CD4-positive, alpha-beta T cell treated with Interleukin-15 for 1 hour (primary cell): ENCODE results near the gene IGFL2.
"Not testable (repeated sequence)": the region's sequence is repeated elsewhere in the genome, so short reads cannot be mapped to it uniquely, and the experiment has no call there.

ENCODE experiments used
- DNase-seq: peaks from one replicate; pipeline ENCODE4 v3.0.0-alpha.2; 2020

The IGFL2 gene

DNA sequence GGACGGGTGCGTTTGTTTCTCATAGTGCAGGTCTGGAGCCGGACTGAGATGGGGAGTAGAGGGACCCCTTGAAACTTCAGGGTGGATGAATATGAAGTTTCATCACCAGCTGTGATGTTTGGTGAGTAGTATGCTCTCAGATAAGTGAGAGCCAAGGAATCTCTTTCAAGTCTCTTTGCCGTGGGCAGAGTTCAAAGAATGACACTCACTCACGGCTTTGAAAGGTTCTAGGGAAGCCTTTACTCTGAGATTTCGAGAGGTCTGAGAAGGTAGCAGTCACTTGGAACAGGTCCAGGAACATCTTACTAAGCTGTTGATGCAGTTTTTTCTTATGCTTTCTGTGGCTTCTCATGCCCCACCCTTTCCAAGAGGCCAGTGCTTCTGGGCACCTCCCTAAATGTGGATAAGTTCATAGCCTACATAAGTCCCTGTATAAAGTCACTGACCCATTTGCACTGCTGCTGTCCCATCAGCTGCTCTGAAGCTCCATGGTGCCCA is at the start of gene IGFL2:
Gene IGFL2, plus strand, starts transcription at position 448 of the 498 bp plus-strand sequence. Its CDS starts 41 bp downstream, at position 489.
- no peak for DNase-seq

DNA sequence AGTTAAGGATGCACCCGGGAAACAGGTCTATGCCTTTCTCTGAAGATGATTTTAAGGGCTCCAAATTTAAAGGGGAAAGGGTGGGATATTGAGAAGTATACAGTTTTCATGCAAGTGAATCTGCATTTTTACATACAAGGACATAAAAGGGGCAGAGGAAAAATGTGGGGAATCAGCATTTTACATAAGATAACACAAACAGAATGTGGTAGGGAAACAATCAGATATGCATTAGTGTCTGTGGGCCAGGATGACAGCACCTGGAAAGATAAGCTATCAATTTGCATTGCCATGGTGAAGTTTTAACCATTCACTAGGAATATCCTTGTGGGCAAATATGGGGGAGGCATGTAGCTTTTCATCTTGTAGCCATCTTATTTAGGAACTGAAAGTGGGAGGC is 47.7 kb upstream of the IGFL2 start:
- DNase-seq = no peak

DNA sequence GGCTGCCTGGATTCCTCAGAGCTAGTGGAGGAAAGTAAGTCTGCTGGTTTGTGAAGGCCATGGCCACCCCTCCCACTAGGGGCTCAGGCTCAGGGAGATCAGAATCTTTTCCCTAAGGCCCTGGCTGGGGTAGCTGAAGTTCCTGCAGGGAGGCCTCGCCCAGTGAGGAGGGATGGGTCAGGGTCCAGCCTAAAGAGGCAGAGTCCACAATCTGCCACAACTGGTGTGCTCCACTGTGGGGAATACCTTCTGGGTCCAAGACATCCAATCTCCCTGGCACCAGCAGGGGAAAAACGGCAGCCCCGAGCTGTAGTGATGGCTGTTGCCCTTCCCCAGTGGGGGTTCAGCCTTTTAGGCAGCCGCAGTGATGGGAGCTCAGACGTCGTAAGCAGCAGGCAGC is 46.7 kb upstream of the IGFL2 start:
- DNase-seq = no peak

DNA sequence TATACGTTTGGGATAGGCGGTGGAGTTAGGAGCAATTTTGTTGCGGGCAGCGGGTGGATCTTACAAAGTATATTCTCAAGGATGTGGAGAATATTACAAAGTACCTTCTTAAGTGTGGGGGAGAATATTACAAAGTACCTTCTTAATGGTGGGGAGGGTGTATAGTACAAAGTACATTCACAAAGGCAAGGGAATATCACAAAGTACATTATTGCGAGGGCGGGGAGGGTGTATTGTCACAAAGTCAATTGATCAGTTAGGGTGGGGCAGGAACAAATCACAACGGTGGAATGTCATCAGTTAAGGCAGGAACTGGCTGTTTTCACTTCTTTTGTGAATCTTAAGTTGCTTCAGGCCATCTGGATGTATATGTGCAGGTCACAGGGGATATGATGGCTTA is 45.7 kb upstream of the IGFL2 start:
- DNase-seq = not testable (repeated sequence)

DNA sequence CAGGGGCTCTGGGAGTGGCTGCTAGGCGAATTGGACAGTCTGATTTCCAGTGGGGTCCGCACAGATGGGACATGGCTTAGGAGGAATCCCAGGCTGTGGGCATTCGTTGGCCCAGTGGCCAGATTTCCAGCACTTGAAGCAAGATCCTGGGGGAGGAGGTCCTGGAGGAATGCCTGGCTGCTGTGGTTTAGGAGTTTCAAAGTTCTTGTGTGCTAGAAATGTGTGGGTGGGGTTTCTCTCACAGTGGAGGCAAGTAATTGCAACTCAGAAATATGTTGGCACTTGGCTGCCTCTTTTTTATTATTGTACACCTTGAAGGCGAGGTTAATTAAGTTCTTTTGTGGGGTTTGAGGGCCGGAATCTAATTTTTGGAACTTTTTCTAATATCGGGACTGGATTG is 40.7 kb upstream of the IGFL2 start:
- no peak for DNase-seq

DNA sequence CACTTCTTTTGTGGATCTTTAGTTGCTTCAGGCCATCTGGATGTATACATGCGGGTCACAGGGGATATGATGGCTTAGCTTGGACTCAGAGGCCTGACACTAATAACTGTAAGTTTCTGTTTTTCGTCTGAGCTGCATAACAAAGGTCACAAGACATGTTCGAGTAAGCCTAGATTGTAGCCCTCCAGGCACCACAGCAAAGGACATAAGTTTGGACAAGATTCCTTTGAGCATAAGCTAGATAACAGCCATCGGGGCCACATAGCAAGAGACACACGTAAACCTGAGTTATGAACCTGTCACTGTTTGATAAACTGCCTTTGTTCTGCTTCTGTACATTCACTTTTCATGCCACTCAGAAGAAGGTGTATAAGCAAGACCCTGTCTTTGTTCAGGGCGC is 38.2 kb upstream of the IGFL2 start:
- no peak for DNase-seq

DNA sequence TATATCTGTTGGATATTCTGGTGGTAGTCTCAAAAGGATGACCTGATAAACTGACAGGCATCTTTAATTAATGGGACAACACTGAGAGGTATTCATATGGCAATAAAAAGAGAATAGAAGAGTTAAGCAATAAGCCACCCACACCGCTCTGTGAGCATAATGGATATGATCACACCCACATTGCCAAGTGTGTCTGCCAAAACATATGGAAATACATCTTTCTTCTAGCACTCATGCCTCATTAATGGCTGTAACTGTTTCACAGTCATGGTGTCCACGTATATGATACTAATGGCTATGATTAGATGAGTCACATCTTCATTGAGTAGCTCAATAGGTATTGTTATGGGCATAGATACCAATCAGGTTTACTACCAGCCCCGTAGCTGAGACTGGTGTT is 36.7 kb upstream of the IGFL2 start:
- DNase-seq = no peak

DNA sequence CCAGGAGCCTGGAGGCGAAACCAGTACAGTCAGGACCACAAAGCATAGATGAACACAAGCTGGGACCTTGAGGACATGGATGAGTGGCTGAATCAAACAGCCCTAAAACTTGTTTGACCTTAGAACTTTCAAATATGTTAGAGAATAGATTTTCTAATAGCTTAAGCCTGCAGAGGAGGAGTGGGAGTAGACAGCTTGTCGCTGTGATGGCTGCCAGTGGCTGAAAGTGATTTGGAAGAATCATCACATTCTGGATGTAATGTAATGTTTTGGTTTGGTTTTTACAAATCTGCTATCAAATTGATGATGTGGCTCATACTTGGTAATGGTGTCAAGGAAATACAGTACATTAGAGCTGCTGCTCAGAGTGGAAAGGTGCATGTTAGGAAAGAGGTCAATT is 35.5 kb upstream of the IGFL2 start:
- DNase-seq = no peak

DNA sequence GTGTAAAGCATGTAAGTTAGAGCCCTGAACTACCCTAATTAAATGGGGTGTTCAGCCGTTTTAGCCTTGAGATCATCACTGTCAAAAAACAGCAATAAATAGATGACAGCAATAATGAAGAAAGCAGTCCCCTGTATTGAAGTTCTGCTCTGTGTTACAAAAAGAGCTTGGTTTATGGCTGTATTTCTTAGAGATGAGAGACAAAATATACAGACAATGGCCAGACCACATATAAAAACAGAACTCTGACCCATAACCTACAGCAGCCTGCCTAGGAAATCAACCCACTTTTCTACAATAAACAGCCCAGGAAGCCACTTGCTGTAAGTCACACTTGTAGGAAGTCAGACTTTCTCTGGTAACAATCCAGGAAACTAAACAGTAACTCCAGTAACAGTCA is 34.3 kb upstream of the IGFL2 start:
- no peak for DNase-seq

DNA sequence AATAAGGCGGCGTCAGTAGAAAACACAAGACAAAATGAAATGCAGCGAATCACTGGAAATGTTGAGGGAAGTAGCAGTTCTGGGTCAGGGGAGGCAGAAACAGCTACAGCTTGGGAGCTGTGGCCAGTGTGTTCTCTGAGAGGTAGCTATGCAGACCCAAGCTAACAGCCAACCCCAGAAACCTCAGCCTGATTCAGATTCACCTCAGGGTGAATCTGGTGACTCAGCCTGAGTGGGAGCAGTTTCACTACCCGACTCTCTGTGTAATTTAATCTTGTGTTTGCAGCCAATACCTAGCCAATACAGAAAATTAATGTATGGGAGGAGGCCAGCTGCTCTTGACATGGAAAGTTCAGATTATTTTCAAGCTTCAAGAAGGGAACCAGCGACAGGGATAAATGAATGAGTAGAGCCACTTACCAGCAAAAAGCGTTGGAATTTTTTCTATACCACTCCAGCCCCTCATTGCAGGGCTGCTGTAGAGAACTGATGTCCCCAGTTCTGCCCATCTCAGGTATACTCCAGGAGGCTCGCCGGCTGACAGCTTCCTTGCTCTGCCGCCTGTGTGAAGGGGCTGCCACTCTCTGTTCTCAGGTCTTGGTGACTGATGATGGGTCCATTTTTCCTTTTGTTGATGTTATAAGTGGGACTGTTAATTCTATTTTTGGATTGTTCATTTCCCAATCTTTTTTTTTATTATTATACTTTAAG is 32.5 kb upstream of the IGFL2 start:
- DNase-seq = no peak

DNA sequence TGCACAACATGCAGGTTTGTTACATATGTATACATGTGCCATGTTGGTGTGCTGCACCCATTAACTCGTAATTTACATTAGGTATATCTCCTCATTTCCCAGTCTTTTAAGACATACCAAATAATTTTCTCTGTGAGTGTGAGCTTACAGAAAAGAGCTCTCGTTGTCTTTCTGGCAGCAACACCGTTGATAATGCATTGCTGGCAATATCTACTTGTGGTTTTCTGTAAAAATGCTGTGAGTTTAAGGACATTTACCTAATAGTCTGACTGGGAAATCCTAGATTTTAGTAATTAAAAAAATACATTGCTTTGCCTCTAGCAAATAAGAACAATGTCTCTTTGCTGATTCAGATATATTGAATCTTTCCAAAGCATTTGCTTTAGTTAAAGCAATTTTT is 31.9 kb upstream of the IGFL2 start:
- DNase-seq = no peak

DNA sequence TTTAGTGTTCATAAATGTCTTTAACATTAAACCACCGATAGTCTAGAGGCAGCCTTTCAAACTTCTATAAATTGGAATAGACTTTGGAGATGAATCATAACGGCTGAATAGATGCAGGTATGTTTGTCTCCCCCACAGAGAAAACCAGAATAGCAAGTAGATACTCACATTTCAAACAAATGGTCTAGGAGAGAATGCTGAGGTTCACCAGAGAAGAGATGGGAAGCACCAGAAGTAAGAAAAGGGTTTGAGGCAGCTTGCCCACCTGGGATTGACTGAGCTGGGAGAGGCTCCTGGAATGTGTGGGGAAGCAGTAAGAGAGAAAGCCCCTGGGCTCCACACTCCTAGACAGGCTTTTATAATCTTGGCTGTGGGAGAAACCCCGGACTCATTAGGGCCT is 29.9 kb upstream of the IGFL2 start:
- no peak for DNase-seq

DNA sequence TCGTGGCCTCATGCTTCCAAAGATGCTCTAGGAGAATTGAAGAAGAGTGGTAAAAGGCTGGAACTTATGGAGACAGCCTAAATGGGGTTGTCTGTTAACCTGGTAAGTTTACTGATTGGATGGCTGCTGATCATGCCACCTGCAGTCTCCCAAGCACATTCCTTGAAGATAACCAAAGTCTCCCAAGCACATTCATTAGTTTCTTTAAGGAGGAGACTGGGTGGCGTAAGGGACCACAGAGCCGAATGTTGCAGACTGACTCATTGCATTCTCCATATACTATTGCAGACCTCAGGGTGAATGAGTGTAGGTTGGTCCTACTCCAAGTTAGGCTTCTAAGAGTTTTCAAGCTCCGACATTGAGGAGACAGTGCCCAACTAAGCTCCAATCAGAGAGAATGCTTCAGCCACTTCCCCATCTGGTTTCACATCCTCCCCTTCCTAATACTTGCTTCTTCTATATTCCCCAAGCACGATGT is 23.4 kb upstream of the IGFL2 start, which contains the start of gene IGFL3:
Gene IGFL3, minus strand, starts transcription at position 51 of the 478 bp plus-strand sequence. Its CDS starts 39 bp downstream, at position 12.
- DNase-seq = no peak

DNA sequence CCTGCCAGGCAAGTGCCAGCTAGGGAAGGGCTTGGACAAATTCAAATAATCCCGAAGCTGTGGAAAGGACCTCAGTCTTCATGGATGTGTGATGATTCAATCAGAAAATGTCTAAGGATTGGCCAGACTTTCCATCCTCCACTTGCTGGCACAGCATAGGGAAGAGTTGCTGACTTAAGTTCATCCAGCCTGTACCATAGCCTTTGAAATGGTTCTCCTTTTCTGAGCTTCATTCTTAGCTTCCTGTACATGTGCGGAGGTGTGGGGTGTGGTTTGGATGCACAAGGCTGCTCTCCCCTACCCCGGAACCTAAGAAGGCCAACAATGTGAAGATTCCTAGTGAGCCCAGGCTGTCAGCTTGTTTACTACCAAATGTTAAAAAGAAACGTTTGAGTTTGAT is 22.6 kb upstream of the IGFL2 start:
- DNase-seq = no peak

DNA sequence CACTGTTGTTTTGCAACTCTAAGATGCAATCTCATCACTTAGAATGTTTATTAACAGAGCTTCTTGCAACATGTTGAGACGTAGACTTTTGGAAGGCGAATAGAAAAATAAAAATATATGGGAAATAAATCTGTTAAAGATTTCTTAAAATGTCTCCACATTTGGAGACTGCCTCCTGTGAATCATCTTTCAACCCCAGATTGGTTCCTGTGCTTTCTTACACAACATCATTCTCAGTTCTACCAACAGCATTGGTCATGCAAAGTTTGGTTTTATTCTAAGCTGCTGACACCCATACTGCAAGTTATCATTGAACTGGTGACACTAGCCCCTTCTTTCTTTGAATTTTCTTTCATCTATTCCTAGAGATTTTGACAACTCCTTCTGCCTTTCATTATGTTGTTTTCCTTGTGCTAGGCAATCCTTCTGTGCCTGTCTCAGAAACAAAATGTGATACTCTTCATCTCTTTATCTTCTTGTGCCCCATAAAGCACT is 21.9 kb upstream of the IGFL2 start:
- no peak for DNase-seq

DNA sequence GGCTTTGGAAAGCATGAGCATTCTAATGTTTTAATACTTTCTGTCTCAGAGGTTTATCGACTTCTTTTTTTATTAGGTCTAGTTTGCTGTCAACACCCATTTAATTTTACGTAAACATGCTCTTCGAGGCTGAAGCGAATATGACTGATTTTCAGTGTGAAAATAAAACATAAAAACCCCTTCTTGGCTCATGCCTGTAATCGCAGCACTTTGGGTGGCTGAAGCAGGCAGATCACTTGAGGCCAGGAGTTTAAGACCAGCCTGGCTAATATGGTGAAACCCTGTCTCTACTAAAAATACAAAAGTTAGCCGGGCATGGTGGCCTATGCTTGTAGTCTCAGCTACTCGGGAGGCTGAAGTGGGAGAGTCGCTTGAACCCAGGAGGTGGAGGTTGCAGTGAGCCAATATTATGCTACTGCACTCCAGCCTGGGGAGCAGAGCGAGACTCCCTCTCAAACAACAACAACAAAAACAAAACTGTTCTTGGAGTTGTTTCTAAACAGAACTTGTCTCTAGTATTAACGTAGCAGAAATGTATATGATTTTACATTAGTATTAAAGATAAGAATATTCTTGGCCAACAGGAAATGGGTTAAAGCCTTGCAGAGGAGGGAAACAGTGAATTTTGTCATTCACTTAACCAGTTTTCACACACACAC is 16.4 kb upstream of the IGFL2 start:
- no peak for DNase-seq

DNA sequence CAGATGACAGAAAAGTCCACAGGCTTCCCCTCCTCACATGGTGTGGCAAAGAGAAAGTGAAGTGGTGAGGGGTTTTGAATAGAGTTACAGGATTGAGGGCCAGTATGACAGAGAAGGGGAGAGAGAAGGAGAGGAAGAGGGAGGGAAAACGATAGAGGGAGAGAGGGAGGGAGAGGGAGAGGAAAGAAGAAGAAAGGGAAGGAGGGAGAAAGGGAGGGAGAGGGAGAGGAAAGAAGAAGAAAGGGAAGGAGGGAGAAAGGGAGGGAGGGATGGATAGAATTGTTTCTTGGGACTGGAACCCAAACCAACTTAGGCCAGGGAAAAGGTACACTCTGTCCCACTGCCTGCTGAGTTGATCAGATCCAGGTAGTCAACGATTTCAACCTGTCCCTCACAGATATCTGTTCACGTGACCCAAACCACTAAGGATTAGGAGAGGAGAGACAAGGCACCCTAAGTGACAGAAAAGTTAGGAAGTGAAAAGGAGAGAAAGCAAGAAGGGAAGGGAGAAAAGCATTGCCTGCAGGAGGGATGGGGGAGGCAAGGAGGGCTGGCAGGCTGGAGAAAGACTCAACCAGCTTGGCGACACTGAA is 15.4 kb upstream of the IGFL2 start:
- no peak for DNase-seq

DNA sequence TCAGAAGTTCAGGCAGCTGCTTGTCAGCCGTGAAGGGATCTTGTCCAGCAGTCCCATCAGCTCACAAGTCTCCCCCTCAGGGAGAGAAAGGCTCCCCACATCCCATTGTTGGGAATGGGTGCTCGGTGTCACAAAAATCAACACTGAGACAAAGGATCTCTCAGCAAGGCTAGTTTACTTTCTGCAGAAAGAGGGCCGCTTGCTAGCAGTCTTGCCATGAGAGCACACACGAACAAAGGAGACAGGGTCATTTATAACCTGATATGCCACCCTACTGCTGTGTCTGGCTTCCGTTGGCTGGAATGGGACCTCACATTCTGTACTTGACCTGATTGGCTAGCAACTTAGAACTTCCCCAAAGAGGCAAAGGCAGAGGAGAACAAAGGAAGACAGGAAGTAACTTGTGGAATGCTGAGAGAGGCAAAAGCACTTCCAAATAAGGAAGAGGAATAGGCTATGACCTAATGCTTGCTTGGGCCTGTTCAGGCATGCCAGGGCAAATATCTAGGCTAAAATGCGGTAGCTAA is 14.9 kb upstream of the IGFL2 start:
- DNase-seq = no peak

DNA sequence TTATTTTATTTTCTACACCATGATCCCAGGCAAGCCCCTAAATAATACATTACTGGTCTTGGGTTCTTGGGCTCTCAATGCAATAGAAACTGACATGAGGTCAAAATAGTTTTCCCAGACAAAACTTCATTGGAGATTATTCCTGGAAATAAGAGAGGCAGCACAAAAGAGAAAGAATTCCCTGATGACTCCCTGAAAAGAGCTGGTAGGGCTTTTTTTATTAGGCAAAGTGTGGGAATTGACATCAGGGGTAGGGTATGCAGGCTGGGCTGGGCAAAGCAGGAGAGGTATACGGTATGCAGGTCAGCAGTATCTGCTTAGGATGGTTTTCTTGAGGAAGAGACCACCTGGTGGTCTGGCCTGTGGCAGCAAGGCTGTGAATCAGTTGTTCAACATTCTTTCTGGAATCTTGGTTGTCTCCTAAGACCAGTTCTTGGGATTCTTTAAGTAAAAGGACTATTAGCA is 14.2 kb upstream of the IGFL2 start:
- DNase-seq = no peak

DNA sequence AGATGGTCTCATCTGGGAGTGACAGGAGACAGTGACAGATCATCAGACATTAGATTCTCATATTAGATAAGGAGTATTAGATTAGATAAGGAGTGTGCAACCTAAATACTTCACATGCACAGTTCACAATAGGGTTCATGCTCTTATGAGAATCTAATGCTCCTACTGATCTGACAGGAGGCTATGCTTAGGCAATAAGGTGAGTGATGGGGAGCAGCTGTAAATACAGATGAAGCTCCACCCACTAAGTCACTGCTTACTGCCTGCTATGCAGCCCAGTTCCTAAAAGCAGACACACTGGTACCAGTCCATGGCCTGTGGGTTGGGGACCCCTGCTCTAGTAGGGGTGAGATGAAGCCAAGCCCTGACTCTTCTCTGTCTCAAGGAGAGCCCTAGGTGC is 13.5 kb upstream of the IGFL2 start:
- no peak for DNase-seq

DNA sequence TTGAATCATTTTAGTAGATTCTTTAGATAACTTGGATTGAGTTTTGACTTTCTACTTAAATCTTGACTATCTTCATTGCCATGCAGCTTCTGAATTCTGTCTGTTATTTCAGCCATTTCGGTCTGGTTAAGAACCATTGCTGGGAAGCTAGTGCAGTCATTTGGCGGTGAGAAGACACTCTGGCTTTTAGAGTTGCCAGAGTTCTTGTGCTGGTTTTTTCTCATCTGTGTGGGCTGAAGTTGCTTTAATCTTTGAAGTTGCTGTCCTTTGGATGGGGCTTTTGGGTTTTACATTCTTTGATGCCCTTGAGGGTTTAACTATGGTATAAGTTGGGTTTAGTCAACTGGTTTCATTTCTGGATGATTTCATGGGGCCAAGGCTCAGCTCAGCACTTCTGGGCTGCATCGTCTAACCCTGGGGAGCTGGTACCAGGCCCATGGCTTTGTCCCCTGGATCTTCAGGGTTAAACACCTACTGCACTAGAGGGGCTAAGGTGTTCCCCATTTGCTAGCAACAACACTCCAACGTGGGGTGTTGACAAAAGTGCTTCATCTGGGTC is 10.0 kb upstream of the IGFL2 start:
- DNase-seq = no peak

DNA sequence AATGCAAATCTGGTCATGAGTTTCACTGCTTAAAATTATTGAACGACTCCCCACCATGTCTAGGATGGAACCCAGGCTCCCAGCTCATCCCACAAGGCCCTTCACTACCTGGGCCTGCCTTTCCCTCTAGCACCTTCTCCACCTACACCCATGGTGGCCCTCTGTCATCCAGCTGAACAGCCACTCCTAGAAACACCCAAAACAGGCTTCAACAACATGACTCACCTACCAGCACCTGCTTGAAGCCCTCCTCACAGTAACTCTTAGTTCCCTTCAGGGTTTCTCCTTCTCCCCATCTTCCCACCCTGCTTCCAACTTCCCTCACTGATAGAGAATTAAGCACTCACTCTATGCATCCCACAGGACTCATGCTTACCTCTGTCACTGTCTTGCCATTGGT is 6.6 kb upstream of the IGFL2 start:
- DNase-seq = no peak

DNA sequence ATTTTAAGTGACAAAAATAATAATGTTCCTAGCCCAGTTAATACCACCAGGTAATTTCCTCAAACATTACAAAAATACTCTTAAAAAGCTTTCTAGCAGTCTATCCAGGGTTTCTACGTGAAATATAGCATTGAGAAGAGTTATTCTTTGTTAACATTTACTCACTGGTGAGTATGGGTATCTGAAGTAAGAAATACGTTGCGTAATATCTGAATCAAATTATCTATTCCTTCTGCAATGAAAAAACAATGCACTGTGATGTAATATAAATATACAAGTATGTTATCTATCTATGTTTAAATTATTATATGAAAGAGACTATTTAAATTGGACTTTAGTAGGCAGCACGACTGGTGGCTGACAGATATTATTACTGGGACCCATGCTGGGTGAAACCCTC is 5.7 kb upstream of the IGFL2 start:
- no peak for DNase-seq
